Mesenchymal stem cell (in vitro differentiated cells and primary cell): ENCODE data around the gene CORO2B.
A peak's percentile ranks its signal among the peaks of the same experiment; 100 is the strongest.

Experiments
- DNase-seq: peaks from one replicate; pipeline ENCODE4 v3.0.0-alpha.2; 2013
- H2AFZ ChIP-seq: one replicate; pipeline ENCODE4 v1.6.1; 2013; ENCODE audit warnings: low read depth, mild to moderate bottlenecking, control low read depth, inconsistent platforms, low read length, moderate library complexity
- H2AK5ac ChIP-seq: 2 replicates; pipeline ENCODE4 v1.6.1; 2013; ENCODE audit warnings: low read length, moderate library complexity, mild to moderate bottlenecking, inconsistent platforms; ENCODE audit not compliant: severe bottlenecking
- H2BK120ac ChIP-seq: one replicate; pipeline ENCODE4 v1.6.1; 2013; ENCODE audit warnings: low read depth, mild to moderate bottlenecking, inconsistent platforms, low read length, moderate library complexity
- H2BK12ac ChIP-seq, 2 experiments: one replicate each; pipeline ENCODE4 v1.6.1; 2013; ENCODE audit warnings: inconsistent platforms in 2 of 2, low read length in 2 of 2, mild to moderate bottlenecking in 2 of 2, moderate library complexity in 2 of 2, control low read depth in 1 of 2
- H2BK15ac ChIP-seq: one replicate; pipeline ENCODE4 v1.6.1; 2013; ENCODE audit warnings: mild to moderate bottlenecking, low read depth, inconsistent platforms; ENCODE audit not compliant: poor library complexity, severe bottlenecking
- H2BK5ac ChIP-seq: 2 replicates; pipeline ENCODE4 v1.6.1; 2013; ENCODE audit warnings: low read depth, mild to moderate bottlenecking, low read length, control low read depth, inconsistent platforms; ENCODE audit not compliant: poor library complexity, severe bottlenecking
- H3K14ac ChIP-seq, 2 experiments: one replicate each; pipeline ENCODE4 v1.6.1; 2013; ENCODE audit warnings: inconsistent platforms in 2 of 2, low read length in 2 of 2, control low read depth in 1 of 2, mild to moderate bottlenecking in 1 of 2, moderate library complexity in 1 of 2
- H3K18ac ChIP-seq, 2 experiments: one replicate each; pipeline ENCODE4 v1.6.1; 2013; ENCODE audit warnings: inconsistent platforms in 2 of 2, low read length in 2 of 2, control low read depth in 1 of 2, low read depth in 1 of 2, mild to moderate bottlenecking in 1 of 2
- H3K23ac ChIP-seq, 2 experiments: one replicate each; pipeline ENCODE4 v1.6.1; 2013; ENCODE audit warnings: inconsistent platforms in 2 of 2, low read length in 2 of 2, mild to moderate bottlenecking in 2 of 2, moderate library complexity in 2 of 2, control low read depth in 1 of 2
- H3K27ac ChIP-seq: 2 replicates; pipeline ENCODE4 v1.5.1; 2013; ENCODE audit warnings: mild to moderate bottlenecking, moderate library complexity, low read length, control low read depth, inconsistent platforms; ENCODE audit not compliant: poor library complexity, severe bottlenecking
- H3K27me3 ChIP-seq, 2 experiments: 2 replicates each; pipeline versions ENCODE4 v1.6.1 to v1.7.0; 2013; ENCODE audit warnings: low read length in 2 of 2, mild to moderate bottlenecking in 2 of 2, moderate library complexity in 2 of 2, control low read depth in 1 of 2, inconsistent platforms in 1 of 2; ENCODE audit not compliant: control insufficient read depth in 1 of 2, insufficient read depth in 1 of 2
- H3K36me3 ChIP-seq, 2 experiments: 2 replicates each; pipeline versions ENCODE4 v1.6.1 to v1.7.0; 2013; ENCODE audit warnings: low read length in 2 of 2, control low read depth in 1 of 2, inconsistent platforms in 1 of 2, low read depth in 1 of 2, mild to moderate bottlenecking in 1 of 2; ENCODE audit not compliant: insufficient read depth in 2 of 2, control insufficient read depth in 1 of 2
- H3K4ac ChIP-seq, 2 experiments: one replicate each; pipeline ENCODE4 v1.6.1; 2013; ENCODE audit warnings: inconsistent platforms in 2 of 2, low read length in 2 of 2, mild to moderate bottlenecking in 2 of 2, moderate library complexity in 2 of 2, control low read depth in 1 of 2, low read depth in 1 of 2
- H3K4me1 ChIP-seq: 2 replicates; pipeline ENCODE4 v1.6.1; 2013; ENCODE audit warnings: low read depth, low read length, control low read depth; ENCODE audit not compliant: control insufficient read depth, insufficient read depth
- H3K4me2 ChIP-seq: 2 replicates; pipeline ENCODE4 v1.6.1; 2013; ENCODE audit warnings: low read length, mild to moderate bottlenecking, inconsistent platforms; ENCODE audit not compliant: poor library complexity, severe bottlenecking
- H3K4me3 ChIP-seq, 2 experiments: 2 replicates each; pipeline versions ENCODE4 v1.5.1 to v1.7.0; 2013; ENCODE audit warnings: low read length in 2 of 2, mild to moderate bottlenecking in 2 of 2, control low read depth in 1 of 2, low read depth in 1 of 2; ENCODE audit not compliant: insufficient read depth in 1 of 2
- H3K79me1 ChIP-seq: replicated peaks from 2 replicates; pipeline ENCODE4 v1.6.1; 2013; ENCODE audit warnings: mild to moderate bottlenecking, control low read depth, low read length, inconsistent platforms; ENCODE audit not compliant: poor library complexity, severe bottlenecking
- H3K9ac ChIP-seq: 2 replicates; pipeline ENCODE4 v1.7.0; 2013; ENCODE audit warnings: mild to moderate bottlenecking, low read length, moderate library complexity
- H3K9me3 ChIP-seq: 2 replicates; pipeline ENCODE4 v1.7.0; 2013; ENCODE audit warnings: mild to moderate bottlenecking, low read length; ENCODE audit not compliant: control insufficient read depth
- H4K8ac ChIP-seq: one replicate; pipeline ENCODE4 v1.6.1; 2013; ENCODE audit warnings: inconsistent platforms, mild to moderate bottlenecking, low read length, moderate library complexity
- H4K91ac ChIP-seq: one replicate; pipeline ENCODE4 v1.6.1; 2013; ENCODE audit warnings: mild to moderate bottlenecking, low read length, inconsistent platforms
- WGBS: methylation state at CpG from one replicate; pipeline ENCODE4 v1.1.7; 2013; ENCODE audit warnings: mixed read lengths; 5-methylcytosine and 5-hydroxymethylcytosine counted together

The CORO2B gene

GRCh38 chr15:68633231-68634121 lies 54.7 kb downstream of the CORO2B start:
- Histone ChIP-seq H4K91ac (peak overlapping the region; percentile 53), H3K14ac (peak overlapping the region in 1 of 2 experiments; percentile 33), H2AFZ (no peak overlapping the region), H3K18ac (peak overlapping the region in 1 of 2 experiments; percentile 42), H3K79me1 (peaks cover 59% of the 10 kb centered on the region), H2AK5ac (no peak overlapping the region), H3K23ac (no peak overlapping the region), H3K4me2 (no peak overlapping the region), H3K4me1 (peaks cover 27% of the 10 kb centered on the region), H2BK120ac (no peak overlapping the region), H3K27me3 (no peaks in the 10 kb centered on the region), H2BK15ac (no peak overlapping the region), H2BK5ac (no peak overlapping the region), H4K8ac (no peak overlapping the region), H3K27ac (no peak overlapping the region), H3K36me3 (peaks cover 0 to 10% of the 10 kb centered on the region in 2 experiments), H2BK12ac (peak overlapping the region; percentile 1 to 6), H3K4ac (peak overlapping the region in 1 of 2 experiments; percentile 13), H3K9me3 (no peaks in the 10 kb centered on the region), H3K9ac (no peak overlapping the region), H3K4me3 (peak overlapping the region in 1 of 2 experiments; percentile 18)
- WGBS, result 76% methylated on average over 9 of the region's 10 CpGs
- DNase-seq, result no peak

- Histone ChIP-seq H3K27me3 (no peaks in the 10 kb centered on the region), H3K36me3 (peaks cover 0 to 10% of the 10 kb centered on the region in 2 experiments), H3K14ac (no peak overlapping the region), H3K9ac (no peak overlapping the region), H3K4me1 (peaks cover 33% of the 10 kb centered on the region), H3K4me3 (no peak overlapping the region), H3K27ac (no peak overlapping the region), H4K8ac (no peak overlapping the region), H3K79me1 (peaks cover 57% of the 10 kb centered on the region), H3K9me3 (no peaks in the 10 kb centered on the region), H2BK120ac (no peak overlapping the region), H2AFZ (no peak overlapping the region), H3K18ac (no peak overlapping the region), H4K91ac (no peak overlapping the region), H2AK5ac (no peak overlapping the region), H2BK12ac (no peak overlapping the region), H2BK15ac (no peak overlapping the region), H3K23ac (no peak overlapping the region), H3K4ac (no peak overlapping the region), H2BK5ac (no peak overlapping the region), H3K4me2 (no peak overlapping the region)
- DNase-seq, result no peak
- 97% methylated on average over 4 of the region's 4 CpGs for WGBS
These were observed 55.3 kb downstream of the CORO2B start for GRCh38 chr15:68634122-68634482.

DNA sequence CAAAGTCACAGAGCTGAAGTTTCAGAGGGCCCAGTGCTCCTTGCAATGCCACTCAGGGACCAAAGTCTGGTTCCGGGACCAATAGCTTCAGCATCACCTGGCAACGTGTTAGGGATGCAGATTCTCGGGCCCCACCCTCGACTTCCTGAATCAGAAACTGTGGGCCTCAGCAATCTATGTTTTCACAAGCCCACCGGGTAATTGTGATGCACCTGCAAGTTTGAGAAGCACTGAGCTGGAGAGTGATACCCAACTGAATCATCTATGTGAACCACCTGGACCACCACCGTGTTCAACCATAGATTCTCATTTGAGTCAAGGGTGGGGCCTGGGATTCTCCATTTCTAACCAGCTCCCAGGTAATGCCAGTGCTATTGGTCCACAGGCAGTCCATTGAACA lies 55.7 kb downstream of the CORO2B start:
- no peak overlapping the region for H2AFZ ChIP-seq
- DNase-seq, result no peak
- no peak overlapping the region for H3K4ac ChIP-seq
- H3K27ac ChIP-seq, result no peak overlapping the region
- no peak overlapping the region for H4K91ac ChIP-seq
- no peaks in the 10 kb centered on the region for H3K9me3 ChIP-seq
- H2BK15ac ChIP-seq, result no peak overlapping the region
- no peak overlapping the region for H2BK120ac ChIP-seq
- H3K23ac ChIP-seq, result no peak overlapping the region
- H3K4me1 ChIP-seq, result peaks cover 34% of the 10 kb centered on the region
- peaks cover 53% of the 10 kb centered on the region for H3K79me1 ChIP-seq
- peaks cover 0 to 10% of the 10 kb centered on the region in 2 experiments for H3K36me3 ChIP-seq
- H3K27me3 ChIP-seq, result no peaks in the 10 kb centered on the region
- H3K18ac ChIP-seq, result no peak overlapping the region
- 83% methylated on average over 6 of the region's 6 CpGs for WGBS
- no peak overlapping the region for H4K8ac ChIP-seq
- no peak overlapping the region for H3K14ac ChIP-seq
- H3K4me3 ChIP-seq, result no peak overlapping the region
- H3K4me2 ChIP-seq, result no peak overlapping the region
- no peak overlapping the region for H2BK5ac ChIP-seq
- H2AK5ac ChIP-seq, result no peak overlapping the region
- H3K9ac ChIP-seq, result no peak overlapping the region
- H2BK12ac ChIP-seq, result no peak overlapping the region

- Histone ChIP-seq H3K4me1 (peaks cover 35% of the 10 kb centered on the region), H3K18ac (no peak overlapping the region), H3K27me3 (no peaks in the 10 kb centered on the region), H3K4me2 (no peak overlapping the region), H4K91ac (peak overlapping the region; percentile 7), H2BK5ac (no peak overlapping the region), H3K4me3 (peak overlapping the region in 1 of 2 experiments; percentile 47), H3K79me1 (peaks cover 54% of the 10 kb centered on the region), H2BK15ac (no peak overlapping the region), H3K27ac (no peak overlapping the region), H3K23ac (no peak overlapping the region), H3K36me3 (peaks cover 0 to 10% of the 10 kb centered on the region in 2 experiments), H3K14ac (no peak overlapping the region), H3K9me3 (no peaks in the 10 kb centered on the region), H2AFZ (no peak overlapping the region), H2BK12ac (no peak overlapping the region), H2AK5ac (no peak overlapping the region), H3K4ac (no peak overlapping the region), H2BK120ac (no peak overlapping the region), H4K8ac (peak overlapping the region; percentile 16), H3K9ac (peak overlapping the region; percentile 62)
- no peak for DNase-seq
- WGBS, result 100% methylated on average over 2 of the region's 2 CpGs
These were observed 56.3 kb downstream of the CORO2B start for GRCh38 chr15:68635141-68635540.
